T-helper 2 cell (primary cell): Measurements from ENCODE around the gene MRC2.

Experiments used
- DNase-seq, 5 experiments: peaks; one replicate each; pipeline versions ENCODE4 v3.0.0 to v3.0.0-alpha.2; 2012 to 2022

MRC2 gene

DNA sequence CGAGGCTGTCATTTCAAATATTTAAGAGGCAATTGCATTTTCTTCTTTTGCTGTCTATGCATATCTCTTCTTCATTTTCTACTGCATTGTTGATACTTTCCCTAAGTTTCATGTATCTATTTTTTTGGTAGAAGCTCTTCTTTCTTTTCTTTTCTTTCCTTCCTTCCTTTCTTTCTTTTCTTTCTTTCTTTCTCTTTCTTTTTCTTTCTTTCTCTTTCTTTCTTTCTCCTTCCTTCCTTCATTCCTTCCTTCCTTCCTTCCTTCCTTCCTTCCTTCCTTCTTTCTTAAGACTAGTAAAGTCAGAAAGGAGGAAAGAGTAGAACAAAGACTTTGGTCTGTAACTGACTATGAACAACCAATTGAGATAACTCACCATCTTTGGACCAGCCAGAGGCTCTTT lies 33.9 kb downstream of the MRC2 start:
- no peak for DNase-seq

DNA sequence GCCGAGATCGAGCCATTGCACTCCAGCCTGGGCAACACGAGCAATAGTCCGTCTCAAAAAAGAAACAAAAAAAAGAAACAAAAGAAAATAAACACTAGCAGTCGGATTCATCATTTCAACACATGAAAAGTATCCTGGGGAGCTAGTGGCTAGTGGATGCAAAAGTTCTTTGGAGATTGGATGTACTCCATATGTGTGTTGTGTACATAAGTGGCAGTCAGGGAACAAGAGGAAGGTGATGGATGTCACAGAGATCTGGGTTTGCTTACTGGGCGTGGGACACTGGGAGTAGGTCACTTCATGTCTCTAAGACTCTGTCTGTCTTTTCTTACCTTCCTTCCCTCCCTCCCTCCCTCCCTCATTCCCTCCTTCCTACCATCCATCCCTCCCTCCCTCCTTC lies 35.4 kb downstream of the MRC2 start:
- DNase-seq: no peak

DNA sequence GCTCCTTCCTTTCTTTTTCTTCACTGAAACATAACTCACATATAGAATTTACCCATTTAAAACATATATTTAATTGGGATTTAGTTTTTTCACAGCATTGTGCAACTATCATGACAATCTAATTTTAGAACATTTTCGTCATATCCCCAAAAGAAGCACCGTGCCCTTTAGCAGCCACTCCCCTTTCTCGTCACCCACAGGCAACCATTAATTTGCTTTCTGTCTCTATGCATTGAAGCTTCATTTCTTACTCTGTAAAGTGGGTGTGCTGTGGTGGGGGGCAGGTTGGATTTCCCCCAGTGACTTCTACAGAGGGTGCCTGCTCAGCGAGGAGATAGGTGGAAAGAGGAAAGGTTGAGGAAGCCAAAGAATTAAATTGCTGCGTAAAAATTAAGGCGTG lies 35.8 kb downstream of the MRC2 start:
- DNase-seq: no peak

GRCh38 chr17:62664336-62665120 lies 37.1 kb downstream of the MRC2 start:
- no peak for DNase-seq

- DNase-seq: no peak
Observed at GRCh38 chr17:62665599-62665998, 38.1 kb downstream of the MRC2 start.

DNA sequence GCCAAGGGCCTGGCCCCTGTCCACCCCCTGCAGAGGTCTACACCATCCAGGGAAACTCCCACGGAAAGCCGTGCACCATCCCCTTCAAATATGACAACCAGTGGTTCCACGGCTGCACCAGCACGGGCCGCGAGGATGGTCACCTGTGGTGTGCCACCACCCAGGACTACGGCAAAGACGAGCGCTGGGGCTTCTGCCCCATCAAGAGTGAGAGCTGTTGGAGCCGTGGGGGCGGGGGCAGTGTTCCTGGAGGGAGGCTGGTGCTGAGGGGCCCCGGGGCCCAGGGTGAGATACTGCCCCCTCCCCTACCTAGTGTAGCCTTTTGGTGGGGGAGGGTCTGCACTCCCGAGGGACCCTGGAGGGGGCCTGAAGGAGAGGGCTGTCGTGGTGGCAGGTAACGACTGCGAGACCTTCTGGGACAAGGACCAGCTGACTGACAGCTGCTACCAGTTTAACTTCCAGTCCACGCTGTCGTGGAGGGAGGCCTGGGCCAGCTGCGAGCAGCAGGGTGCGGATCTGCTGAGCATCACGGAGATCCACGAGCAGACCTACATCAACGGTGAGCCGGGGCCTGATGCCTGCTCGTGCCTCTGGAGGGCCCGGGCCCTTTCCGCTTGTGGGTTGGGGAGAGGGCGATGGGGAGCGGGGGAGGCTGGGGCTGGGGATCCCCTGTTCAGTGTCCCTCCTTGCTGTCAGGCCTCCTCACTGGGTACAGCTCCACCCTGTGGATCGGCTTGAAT lies 38.8 kb downstream of the MRC2 start:
- DNase-seq: no peak

- DNase-seq: no peak
Observed at GRCh38 chr17:62666801-62667591, 39.5 kb downstream of the MRC2 start.

- no peak for DNase-seq
Observed at GRCh38 chr17:62668091-62668804, 40.8 kb downstream of the MRC2 start.

- no peak for DNase-seq
Observed at GRCh38 chr17:62670202-62670821, 42.8 kb downstream of the MRC2 start.

- DNase-seq: no peak
Observed at GRCh38 chr17:62671553-62671952, 44.1 kb downstream of the MRC2 start.

- no peak for DNase-seq
Observed at GRCh38 chr17:62672957-62673356, 45.5 kb downstream of the MRC2 start.

- no peak for DNase-seq
Observed at GRCh38 chr17:62673614-62674362, 46.3 kb downstream of the MRC2 start.

GRCh38 chr17:62674363-62674739 lies 46.9 kb downstream of the MRC2 start:
- no peak for DNase-seq

DNA sequence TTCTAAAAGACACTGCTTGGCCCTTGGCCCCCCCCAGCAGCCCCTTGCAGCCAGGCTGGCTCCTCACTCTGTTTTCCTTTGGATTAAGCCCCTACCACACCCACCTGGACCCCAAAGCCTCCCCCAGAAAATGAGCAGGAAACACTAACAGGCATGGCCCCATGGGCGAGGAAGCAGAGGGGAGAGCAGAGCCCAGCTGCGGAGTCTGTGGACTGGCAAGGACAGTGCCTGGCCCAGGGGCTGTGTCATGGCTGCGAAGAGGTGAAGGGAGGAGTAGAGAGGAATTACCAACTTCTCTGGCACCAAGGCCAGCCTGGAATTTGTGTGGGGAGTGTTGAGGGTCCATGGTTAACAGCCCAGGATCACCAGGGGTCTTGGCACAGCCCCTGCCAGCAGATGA lies 47.4 kb downstream of the MRC2 start:
- DNase-seq: no peak

- no peak for DNase-seq
Observed at GRCh38 chr17:62675260-62675659, 47.8 kb downstream of the MRC2 start.

DNA sequence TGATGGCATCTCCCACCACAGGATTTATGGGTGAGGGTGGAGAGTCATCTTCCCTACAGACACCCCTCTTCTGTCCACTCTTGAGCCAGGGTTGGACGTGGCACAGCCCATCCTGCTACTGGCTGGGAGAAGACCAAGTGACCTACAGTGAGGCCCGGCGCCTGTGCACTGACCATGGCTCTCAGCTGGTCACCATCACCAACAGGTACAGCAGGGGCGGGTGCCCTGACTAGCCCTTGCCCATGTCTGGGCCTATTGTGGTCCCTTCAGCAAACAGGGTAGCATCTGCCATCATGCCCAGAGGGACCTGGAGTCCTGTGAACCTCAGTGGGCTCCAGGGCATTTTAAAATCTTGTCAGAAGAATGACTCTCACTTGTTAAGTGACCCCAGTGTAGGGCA lies 48.2 kb downstream of the MRC2 start:
- DNase-seq: no peak

DNA sequence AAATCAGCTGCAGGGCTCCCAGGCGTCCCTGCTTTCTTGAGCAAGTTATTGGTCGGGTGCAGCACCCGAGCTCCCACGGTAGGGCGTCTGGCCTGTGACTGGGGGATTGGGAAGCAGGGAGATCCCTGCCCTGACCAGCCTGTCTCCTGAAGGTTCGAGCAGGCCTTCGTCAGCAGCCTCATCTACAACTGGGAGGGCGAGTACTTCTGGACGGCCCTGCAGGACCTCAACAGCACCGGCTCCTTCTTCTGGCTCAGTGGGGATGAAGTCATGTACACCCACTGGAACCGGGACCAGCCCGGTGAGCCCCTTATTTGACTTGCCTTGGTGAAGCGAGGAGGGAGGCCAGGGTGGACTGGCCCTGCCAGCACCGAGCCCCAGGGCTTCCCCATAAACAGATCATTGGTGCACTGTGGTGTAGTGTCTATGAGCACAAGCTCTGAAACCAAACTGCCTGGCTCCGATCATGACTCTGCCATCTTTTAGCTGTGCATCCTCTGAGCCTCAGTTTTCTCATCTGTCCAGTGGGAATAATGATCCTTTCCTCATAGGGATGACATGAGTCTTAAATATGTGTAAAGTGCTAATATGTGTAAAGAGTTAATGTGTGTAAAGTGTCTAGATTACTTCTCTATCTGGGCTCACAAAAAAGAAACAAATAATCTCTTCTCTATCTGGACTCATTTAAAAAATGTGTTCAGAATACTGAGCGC lies 48.9 kb downstream of the MRC2 start:
- no peak for DNase-seq

GRCh38 chr17:62676952-62677596 lies 49.6 kb downstream of the MRC2 start:
- no peak for DNase-seq

DNA sequence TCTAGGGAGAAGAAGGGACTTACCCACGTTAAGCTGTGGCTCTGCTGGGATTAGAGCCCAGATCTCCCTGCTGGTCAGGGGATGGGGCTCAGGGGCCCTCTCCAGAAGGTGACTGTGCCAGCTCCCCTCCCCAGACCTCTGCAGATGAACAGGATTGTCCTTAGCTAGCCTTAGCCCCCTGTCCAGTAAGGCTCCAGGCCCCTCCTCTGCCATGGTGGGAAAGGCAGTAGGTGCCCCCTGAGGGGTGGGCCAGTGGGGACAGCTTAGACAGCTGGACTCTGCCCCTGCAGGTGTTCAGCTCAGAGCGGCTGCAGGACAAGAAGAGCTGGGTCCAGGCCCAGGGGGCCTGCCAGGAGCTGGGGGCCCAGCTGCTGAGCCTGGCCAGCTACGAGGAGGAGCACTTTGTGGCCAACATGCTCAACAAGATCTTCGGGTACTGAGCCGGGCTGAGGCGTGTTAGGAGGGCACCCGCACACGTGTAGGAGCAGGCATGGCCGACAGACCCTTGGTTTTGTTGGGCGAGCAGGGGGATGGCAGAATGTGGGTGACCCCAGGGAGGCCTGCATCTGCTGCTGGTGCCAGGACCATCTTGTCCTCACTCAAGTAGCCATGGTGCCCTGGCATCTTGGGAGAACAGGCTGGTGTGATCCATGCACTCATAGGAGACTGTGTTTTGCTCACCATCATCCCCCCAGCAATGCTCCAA lies 50.9 kb downstream of the MRC2 start:
- no peak for DNase-seq

DNA sequence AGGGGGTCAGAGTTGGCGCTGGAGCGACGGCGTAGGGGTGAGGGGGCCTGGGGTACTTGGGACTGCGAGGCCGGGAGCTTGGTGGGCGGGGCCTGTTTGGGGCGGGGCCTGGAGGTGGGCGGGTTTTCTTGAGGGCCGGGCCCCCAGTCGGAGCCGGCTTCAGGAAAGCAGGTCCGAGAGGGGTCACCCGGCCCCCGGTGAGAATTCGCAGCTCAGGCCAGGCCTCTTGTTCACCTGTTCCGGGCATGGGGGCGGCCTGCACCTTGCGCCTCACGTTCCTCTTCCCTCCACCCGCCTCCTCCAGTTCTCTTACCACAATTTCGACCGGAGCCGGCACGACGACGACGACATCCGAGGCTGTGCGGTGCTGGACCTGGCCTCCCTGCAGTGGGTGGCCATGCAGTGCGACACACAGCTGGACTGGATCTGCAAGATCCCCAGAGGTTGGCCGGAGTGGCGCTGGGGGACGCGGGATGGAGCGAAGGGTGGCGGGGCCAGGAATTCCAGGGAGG lies 52.5 kb downstream of the MRC2 start:
- no peak for DNase-seq
